Activated CD8-positive, alpha-beta T cell treated with anti-CD3 and anti-CD28 coated beads for 36 hours (primary cell): ENCODE measurements around the gene NOL12. TPM values are rescaled to one million over a fixed set of nuclear protein-coding genes. Genes with fewer than 3 reads are reported as not detected.
"Not testable (repeated sequence)": the region's sequence is repeated elsewhere in the genome, so short reads cannot be mapped to it uniquely, and the experiment has no call there.

Experiments used
- ATAC-seq: fragments of 200-7000 bp; cut with Tn5 transposase; one replicate; pipeline ENCODE4 v1.10.0; 2021; ENCODE audit warnings: mild to moderate bottlenecking, moderate library complexity
- CTCF ChIA-PET: fragments of 350-600 bp; sonication (Branson Sonifier 250); formaldehyde crosslinking; loops from one replicate; lab custom pipeline; 2021; ENCODE audit warnings: antibody characterized with exemption; lab: Charles Lee
- POLR2A ChIA-PET: fragments of 350-600 bp; sonication (Branson Sonifier 250); formaldehyde crosslinking; loops from one replicate; lab custom pipeline; 2021; ENCODE audit warnings: antibody characterized with exemption; lab: Charles Lee
- DNase-seq: peaks from one replicate; pipeline ENCODE4 v3.0.0-alpha.2; 2020
- H3K27ac Mint-ChIP-seq: one replicate; pipeline ENCODE4 v1.8.0; 2021; ENCODE audit warnings: mild to moderate bottlenecking, mixed read lengths
- H3K27me3 Mint-ChIP-seq: one replicate; pipeline ENCODE4 v1.8.0; 2021; ENCODE audit warnings: mixed read lengths
- H3K36me3 Mint-ChIP-seq: one replicate; pipeline ENCODE4 v1.8.0; 2021; ENCODE audit warnings: low read depth, mixed read lengths
- H3K4me1 Mint-ChIP-seq: one replicate; pipeline ENCODE4 v1.8.0; 2021; ENCODE audit warnings: low read depth, mixed read lengths
- H3K4me3 Mint-ChIP-seq: one replicate; pipeline ENCODE4 v1.8.0; 2021; ENCODE audit warnings: mild to moderate bottlenecking, moderate library complexity, mixed read lengths
- H3K9me3 Mint-ChIP-seq: one replicate; pipeline ENCODE4 v1.8.0; 2021; ENCODE audit warnings: mixed read lengths
- CTCF ChIP-seq: fragments of 200-600 bp; IDR thresholded peaks from one replicate; pipeline ENCODE4 v1.8.0; 2022; ENCODE audit warnings: antibody characterized with exemption, mild to moderate bottlenecking
- intact Hi-C: fragments of 100-400 bp; cut with micrococcal nuclease; formaldehyde crosslinking; loops from one replicate; pipeline ENCODE4 v1.10.0; 2022
- total RNA-seq, 2 experiments: library from RNA; stranded (reverse); gene quantifications; one replicate each; pipeline ENCODE4 v1.2.3, GENCODE V29; 2021

Gene NOL12
- total RNA-seq, 2 experiments from 2014 or later = 36.8 to 38.8 TPM

- Mint-ChIP-seq H3K4me3 (no peak overlapping the region), H3K27ac (no peak overlapping the region), H3K4me1 (peaks cover 18% of the 10 kb centered on the region), H3K9me3 (no peaks in the 10 kb centered on the region), H3K36me3 (peaks cover 23% of the 10 kb centered on the region), H3K27me3 (no peaks in the 10 kb centered on the region)
- intact Hi-C loops = no loop called here
- no peak for TF ChIP-seq CTCF
- CTCF ChIA-PET = interaction anchor here (68.1 kb wide), 1 partner anchor 30 kb away, joined by 1770 read pairs; the partner anchor contains the start of genes GGA1 and SH3BP1
- ATAC-seq = no peak
- no peak for DNase-seq
- POLR2A ChIA-PET = interaction anchor here (0.8 to 1.4 kb wide), 4 partner anchors 13 to 21 kb away, joined by 3 to 4 read pairs (median 3); no protein-coding TSS in a partner anchor
Observed at GRCh38 chr22:37655252-37655563, 30.9 kb upstream of the NOL12 start.

GRCh38 chr22:37656583-37656982 is 29.6 kb upstream of the NOL12 start:
- Mint-ChIP-seq H3K36me3 (peaks cover 22% of the 10 kb centered on the region), H3K27ac (peak overlapping the region; percentile 49), H3K4me1 (peaks cover 31% of the 10 kb centered on the region)
- H3K9me3 Mint-ChIP-seq, H3K27me3 Mint-ChIP-seq, DNase-seq, ATAC-seq, H3K4me3 Mint-ChIP-seq, intact Hi-C loops: not testable (repeated sequence)
- CTCF ChIA-PET = interaction anchor here (68.1 kb wide), 1 partner anchor 31 kb away, joined by 1770 read pairs; the partner anchor contains the start of genes GGA1 and SH3BP1
- POLR2A ChIA-PET = interaction anchor here (0.6 to 3.7 kb wide), 9 partner anchors 12 to 170 kb away, joined by 3 to 49 read pairs (median 5); partner anchors contain the start of genes LGALS1, MFNG and TRIOBP

- peak overlapping the region; percentile 95 for H3K27ac Mint-ChIP-seq
- ChIA-PET CTCF (interaction anchor here (0.6 to 68.1 kb wide), 8 partner anchors 10 to 161 kb away, joined by 3 to 1770 read pairs (median 5); partner anchors contain the start of genes GGA1, LGALS1, NOL12 and SH3BP1), POLR2A (interaction anchor here (0.7 to 3.7 kb wide), 14 partner anchors 9 to 187 kb away, joined by 3 to 51 read pairs (median 6); partner anchors contain the start of genes ANKRD54, LGALS1, MFNG and NOL12)
- peak overlapping the region; percentile 89 for H3K4me3 Mint-ChIP-seq
- TF ChIP-seq CTCF = no peak
- ATAC-seq = no peak
- intact Hi-C loops = loop anchor here (2.0 kb wide), 1 partner anchor 15 kb away; no protein-coding TSS in a partner anchor
- H3K36me3 Mint-ChIP-seq = peaks cover 24% of the 10 kb centered on the region
- no peaks in the 10 kb centered on the region for H3K27me3 Mint-ChIP-seq
- H3K9me3 Mint-ChIP-seq = no peaks in the 10 kb centered on the region
- peaks cover 39% of the 10 kb centered on the region for H3K4me1 Mint-ChIP-seq
- DNase-seq = no peak
Observed at GRCh38 chr22:37657590-37658132, 28.5 kb upstream of the NOL12 start.

GRCh38 chr22:37658133-37659065 is 27.7 kb upstream of the NOL12 start, which contains the start of gene PDXP:
Gene PDXP (plus strand): TSS chr22:37658723. CDS start chr22:37658783, 60 bp downstream.
- H3K36me3 Mint-ChIP-seq = peaks cover 17% of the 10 kb centered on the region
- DNase-seq (peak; percentile 98), ATAC-seq (peak; percentile 97)
- CTCF ChIA-PET = interaction anchor here (0.6 to 68.1 kb wide), 10 partner anchors 11 to 205 kb away, joined by 3 to 1770 read pairs (median 4); partner anchors contain the start of genes GGA1, LGALS1, NOL12 and SH3BP1
- H3K27ac Mint-ChIP-seq = peak within 1 kb of the TSS; percentile 95
- POLR2A ChIA-PET = interaction anchor here (0.8 to 3.7 kb wide), 15 partner anchors 9 to 186 kb away, joined by 3 to 51 read pairs (median 5); partner anchors contain the start of genes ANKRD54, LGALS1, NOL12 and SH3BP1
- intact Hi-C loops = loop anchor here (2.0 kb wide), 1 partner anchor 14 kb away; no protein-coding TSS in a partner anchor
- TF ChIP-seq CTCF = no peak
- H3K4me3 Mint-ChIP-seq = peak within 1 kb of the TSS; percentile 89
- no peaks in the 10 kb centered on the region for H3K9me3 Mint-ChIP-seq
- peaks cover 39% of the 10 kb centered on the region for H3K4me1 Mint-ChIP-seq
- H3K27me3 Mint-ChIP-seq = no peaks in the 10 kb centered on the region
